Omental fat pad (tissue), 4 donors: ENCODE results near the gene GULP1. TPM values are rescaled to one million over a fixed set of nuclear protein-coding genes. Genes with fewer than 3 reads are reported as not detected.

ENCODE experiments used
- ATAC-seq: fragments of 150-250 bp; one replicate; pipeline ENCODE4 v1.9.1; 2016; ENCODE audit warnings: mild to moderate bottlenecking, moderate library complexity; ENCODE audit not compliant: low FRiP score
- DNase-seq: peaks from one replicate; pipeline ENCODE4 v3.0.0-alpha.2; 2019; ENCODE audit warnings: low spot score
- CTCF ChIP-seq, 3 donors: fragments of 450-650 bp; IDR thresholded peaks; one replicate each; pipeline ENCODE4 v1.5.1; 2016 to 2017; ENCODE audit warnings: antibody characterized with exemption in 3 of 3, mild to moderate bottlenecking in 3 of 3, moderate library complexity in 2 of 3
- total RNA-seq, 4 donors: library from RNA; depleted of rRNA; stranded (reverse); fragments of >200 nt; gene quantifications; one replicate each; pipeline ENCODE4 v1.1.0, GENCODE V29; 2016

The GULP1 gene
- total RNA-seq, 4 donors from 2014 or later: 14.1 to 31.5 (median 16.5) TPM

- no peak for TF ChIP-seq CTCF (IDR thresholded peaks at IDR 0.05)
- no peak for ATAC-seq
- DNase-seq: no peak
These were observed 315.8 kb downstream of the GULP1 start for GRCh38 chr2:188607501-188607900.

GRCh38 chr2:188609321-188610049 lies 317.8 kb downstream of the GULP1 start:
- ATAC-seq: no peak
- no peak for DNase-seq
- no peak for TF ChIP-seq CTCF (IDR thresholded peaks at IDR 0.05)

- DNase-seq: no peak
- TF ChIP-seq CTCF (IDR thresholded peaks at IDR 0.05): no peak
- peak; percentile 48 for ATAC-seq
These were observed 318.4 kb downstream of the GULP1 start for GRCh38 chr2:188610050-188610444.

- TF ChIP-seq CTCF (IDR thresholded peaks at IDR 0.05): no peak
- ATAC-seq (peak; percentile 23), DNase-seq (no peak)
These were observed 319.2 kb downstream of the GULP1 start for GRCh38 chr2:188610827-188611226.

GRCh38 chr2:188619146-188619545 lies 327.5 kb downstream of the GULP1 start:
- DNase-seq (no peak), ATAC-seq (no peak)
- no peak for TF ChIP-seq CTCF (IDR thresholded peaks at IDR 0.05)

GRCh38 chr2:188620916-188621315 lies 329.2 kb downstream of the GULP1 start:
- DNase-seq: no peak
- no peak for ATAC-seq
- TF ChIP-seq CTCF (IDR thresholded peaks at IDR 0.05): no peak

- no peak for TF ChIP-seq CTCF (IDR thresholded peaks at IDR 0.05)
- no peak for ATAC-seq
- DNase-seq: no peak
These were observed 331.1 kb downstream of the GULP1 start for GRCh38 chr2:188622601-188623260.
